Transverse colon (tissue), 4 donors: Measurements from ENCODE around the gene AEN. TPM values are rescaled to one million over a fixed set of nuclear protein-coding genes. Genes with fewer than 3 reads are reported as not detected.

Experiments
- DNase-seq: peaks from one replicate; pipeline ENCODE4 v3.0.0-alpha.2; 2019
- H3K27ac ChIP-seq, 4 donors: fragments of 200-600 bp; sonication (generic); 2 replicates each; pipeline ENCODE4 v1.5.1; 2016 to 2018; ENCODE audit warnings: inconsistent platforms in 4 of 4
- H3K27me3 ChIP-seq: fragments of 200-600 bp; sonication (generic); 2 replicates; pipeline ENCODE4 v1.5.1; 2017; ENCODE audit warnings: inconsistent platforms
- H3K36me3 ChIP-seq, 4 donors: fragments of 200-600 bp; sonication (generic); 2 replicates each; pipeline ENCODE4 v1.5.1; 2017 to 2019; ENCODE audit warnings: inconsistent platforms in 4 of 4
- H3K4me1 ChIP-seq, 4 donors: fragments of 200-600 bp; sonication (generic); 2 replicates each; pipeline ENCODE4 v1.5.1; 2017 to 2020; ENCODE audit warnings: inconsistent platforms in 4 of 4
- H3K4me3 ChIP-seq, 4 donors: fragments of 200-600 bp; sonication (generic); 1 replicate in 1 of 4; 2 replicates in 3 of 4; pipeline versions ENCODE4 v1.5.1 to v1.6.1; 2017 to 2019; ENCODE audit warnings: inconsistent platforms in 4 of 4
- H3K9me3 ChIP-seq, 2 donors: fragments of 200-600 bp; sonication (generic); 2 replicates each; pipeline ENCODE4 v1.5.1; 2017 to 2019; ENCODE audit warnings: inconsistent platforms in 2 of 2
- EP300 ChIP-seq: sonication (generic); formaldehyde crosslinking; IDR thresholded peaks from one replicate; pipeline ENCODE4 v1.6.1; 2017; ENCODE audit warnings: antibody characterized with exemption, low read depth
- POLR2A ChIP-seq: fragments of 450-650 bp; IDR thresholded peaks from one replicate; pipeline ENCODE4 v1.6.1; 2016; ENCODE audit warnings: antibody characterized with exemption, mild to moderate bottlenecking, moderate library complexity
- POLR2AphosphoS5 ChIP-seq, 3 donors: sonication (generic); formaldehyde crosslinking; IDR thresholded peaks; one replicate each; pipeline ENCODE4 v1.6.1; 2016; ENCODE audit warnings: antibody characterized with exemption in 3 of 3
- WGBS, 2 donors: methylation state at CpG; one replicate each; pipeline ENCODE4 v1.1.5; 2018; ENCODE audit warnings: low coverage in 1 of 2; 5-methylcytosine and 5-hydroxymethylcytosine counted together
- in situ Hi-C, 4 donors: fragments of 200-750 bp; cut with MboI; loops; one replicate each; pipeline versions ENCODE4 v1.15.0 to v1.15.1; 2017; ENCODE audit warnings: low sequenced_read_pairs in 3 of 4, low pct_ligation_motif_present in 1 of 4, low pct_unique_long_range_greater_than_20kb in 1 of 4
- intact Hi-C: fragments of 100-400 bp; cut with DNase I; formaldehyde crosslinking; loops from one replicate; pipeline ENCODE4 v1.15.1; 2023; ENCODE audit warnings: low total_unique reads
- total RNA-seq, 4 donors: library from RNA; depleted of rRNA; stranded (reverse); fragments of >200 nt; gene quantifications; one replicate each; pipeline ENCODE4 v1.1.0, GENCODE V29; 2016
- TF ChIP-seq, protein P1 (sequence below), 5 experiments: fragments of 200-600 bp in 3 of 5; fragments of 450-650 bp in 2 of 5; sonication (generic) in 3 of 5; IDR thresholded peaks; 1 replicate in 2 of 5; 2 replicates in 3 of 5; pipeline ENCODE4 v1.5.1; 2016 to 2017; ENCODE audit warnings: antibody characterized with exemption in 5 of 5, inconsistent platforms in 3 of 5, mild to moderate bottlenecking in 2 of 5, moderate library complexity in 1 of 5

The AEN gene
- total RNA-seq, 4 donors from 2014 or later: 1.5 to 22.7 (median 8.7) TPM

DNA sequence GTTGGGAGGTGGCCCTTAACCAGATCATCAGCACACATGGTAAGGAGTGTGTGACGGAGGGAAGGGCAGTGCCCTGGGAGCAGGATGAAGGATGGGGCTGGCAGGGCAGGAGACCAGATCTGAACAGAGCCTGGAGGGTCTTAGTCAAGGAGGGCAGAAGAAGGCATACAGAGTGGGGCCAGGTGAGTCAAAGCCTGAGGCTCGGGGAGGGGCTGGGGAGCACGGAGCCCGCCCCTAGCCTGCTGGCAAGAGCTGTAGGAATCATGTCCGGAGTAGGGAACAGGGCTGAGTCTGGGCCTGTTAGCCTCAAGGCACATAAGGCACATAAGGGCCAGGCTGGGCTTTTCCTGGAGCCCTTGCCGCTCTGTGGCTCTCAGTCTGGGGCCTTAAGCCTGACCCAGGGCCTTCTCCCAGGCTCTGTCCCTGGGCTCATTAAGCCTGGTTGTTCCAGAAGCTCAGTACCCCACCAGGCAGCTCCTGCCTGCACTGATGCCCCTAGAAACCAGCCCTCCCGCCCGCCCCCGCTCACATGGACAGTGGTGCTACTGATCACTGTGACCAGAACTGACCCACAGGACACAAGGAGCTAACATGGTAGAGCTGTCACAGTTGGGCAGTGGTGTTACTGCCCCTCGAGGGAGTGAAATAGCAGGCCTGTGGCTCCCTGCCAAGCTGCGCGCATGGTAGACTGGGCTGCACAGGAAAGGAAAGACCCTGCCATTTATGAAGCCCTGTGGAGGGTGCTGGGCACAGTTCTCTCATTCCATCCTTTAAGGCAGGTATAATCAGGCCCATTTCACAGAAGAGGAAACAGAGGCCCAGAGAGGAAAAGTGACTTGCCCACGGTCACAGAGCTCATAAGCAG is 32.3 kb downstream of the AEN start:
- Histone ChIP-seq H3K9me3 (no peaks in the 10 kb centered on the region), H3K27ac (no peak overlapping the region), H3K4me3 (no peak overlapping the region), H3K27me3 (no peaks in the 10 kb centered on the region), H3K4me1 (peaks cover 7 to 17% (median 8%) of the 10 kb centered on the region in 4 donors), H3K36me3 (no peaks in the 10 kb centered on the region)
- DNase-seq: no peak
- in situ Hi-C loops: loop anchor here in 1 of 4 donors (25.0 kb wide), 1 partner anchor 184 kb away; no protein-coding TSS in a partner anchor
- intact Hi-C loops: no loop called here
- TF ChIP-seq EP300: no peak
- TF ChIP-seq, protein P1, sequence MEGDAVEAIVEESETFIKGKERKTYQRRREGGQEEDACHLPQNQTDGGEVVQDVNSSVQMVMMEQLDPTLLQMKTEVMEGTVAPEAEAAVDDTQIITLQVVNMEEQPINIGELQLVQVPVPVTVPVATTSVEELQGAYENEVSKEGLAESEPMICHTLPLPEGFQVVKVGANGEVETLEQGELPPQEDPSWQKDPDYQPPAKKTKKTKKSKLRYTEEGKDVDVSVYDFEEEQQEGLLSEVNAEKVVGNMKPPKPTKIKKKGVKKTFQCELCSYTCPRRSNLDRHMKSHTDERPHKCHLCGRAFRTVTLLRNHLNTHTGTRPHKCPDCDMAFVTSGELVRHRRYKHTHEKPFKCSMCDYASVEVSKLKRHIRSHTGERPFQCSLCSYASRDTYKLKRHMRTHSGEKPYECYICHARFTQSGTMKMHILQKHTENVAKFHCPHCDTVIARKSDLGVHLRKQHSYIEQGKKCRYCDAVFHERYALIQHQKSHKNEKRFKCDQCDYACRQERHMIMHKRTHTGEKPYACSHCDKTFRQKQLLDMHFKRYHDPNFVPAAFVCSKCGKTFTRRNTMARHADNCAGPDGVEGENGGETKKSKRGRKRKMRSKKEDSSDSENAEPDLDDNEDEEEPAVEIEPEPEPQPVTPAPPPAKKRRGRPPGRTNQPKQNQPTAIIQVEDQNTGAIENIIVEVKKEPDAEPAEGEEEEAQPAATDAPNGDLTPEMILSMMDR (IDR thresholded peaks at IDR 0.05): no peak
- no peak for TF ChIP-seq POLR2A
- 92 to 100% methylated on average over 1 to 13 of the region's 13 CpGs for WGBS, 2 donors

GRCh38 chr15:88654430-88655102 is 33.4 kb downstream of the AEN start:
- no peaks in the 10 kb centered on the region for H3K27me3 ChIP-seq
- intact Hi-C loops: loop anchor here (5.0 kb wide), 1 partner anchor 178 kb away; no protein-coding TSS in a partner anchor
- WGBS, 2 donors: 94 to 100% methylated on average over 3 to 18 of the region's 18 CpGs
- TF ChIP-seq, protein P1 (IDR thresholded peaks at IDR 0.05): no peak
- TF ChIP-seq EP300 (no peak), POLR2AphosphoS5 (IDR thresholded peaks at IDR 0.05) (no peak), POLR2A (no peak)
- no peak overlapping the region for H3K4me3 ChIP-seq
- H3K9me3 ChIP-seq: no peaks in the 10 kb centered on the region
- DNase-seq: no peak
- in situ Hi-C loops: loop anchor here in 1 of 4 donors (25.0 kb wide), 1 partner anchor 183 kb away; no protein-coding TSS in a partner anchor
- peaks cover 0 to 6% (median 0%) of the 10 kb centered on the region in 4 donors for H3K4me1 ChIP-seq
- no peaks in the 10 kb centered on the region for H3K36me3 ChIP-seq
- H3K27ac ChIP-seq: no peak overlapping the region

- no peaks in the 10 kb centered on the region for H3K36me3 ChIP-seq
- peaks cover 0 to under 1% (median 0%) of the 10 kb centered on the region in 4 donors for H3K4me1 ChIP-seq
- H3K4me3 ChIP-seq: no peak overlapping the region
- WGBS, 2 donors: 93 to 100% methylated on average over 2 to 13 of the region's 14 CpGs
- H3K27ac ChIP-seq: no peak overlapping the region
- in situ Hi-C loops: loop anchor here in 1 of 4 donors (25.0 kb wide), 1 partner anchor 182 kb away; no protein-coding TSS in a partner anchor
- H3K27me3 ChIP-seq: no peaks in the 10 kb centered on the region
- no peak for DNase-seq
- no peaks in the 10 kb centered on the region for H3K9me3 ChIP-seq
- intact Hi-C loops: loop anchor here (5.0 kb wide), 1 partner anchor 177 kb away; no protein-coding TSS in a partner anchor
- TF ChIP-seq POLR2AphosphoS5 (IDR thresholded peaks at IDR 0.05): no peak
- no peak for TF ChIP-seq EP300
- TF ChIP-seq, protein P1 (IDR thresholded peaks at IDR 0.05): no peak
- no peak for TF ChIP-seq POLR2A
Observed at GRCh38 chr15:88655103-88655553, 34.0 kb downstream of the AEN start.
